ENCODE measurements around the gene GALK2.

GALK2 gene

DNA sequence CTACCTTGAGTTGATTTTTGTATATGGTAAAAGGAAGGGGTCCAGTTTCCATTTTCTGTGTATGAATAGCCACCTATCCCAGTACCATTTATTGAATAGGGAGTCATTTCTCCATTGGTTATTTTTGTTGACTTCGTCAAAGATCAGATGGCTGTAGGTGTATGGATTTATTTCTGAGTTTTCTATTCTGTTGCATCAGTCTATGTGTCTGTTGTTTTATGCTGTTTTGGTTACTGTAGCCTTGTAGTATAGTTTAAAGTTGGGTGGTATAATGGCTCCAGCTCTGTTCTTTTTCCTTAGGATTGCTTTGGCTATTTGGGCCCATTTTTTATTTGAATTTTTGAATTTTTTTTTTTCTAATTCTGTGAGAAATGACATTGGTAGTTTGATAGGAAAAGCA lies 127.5 kb downstream of the GALK2 start (continued):
- TF ChIP-seq, protein P1, sequence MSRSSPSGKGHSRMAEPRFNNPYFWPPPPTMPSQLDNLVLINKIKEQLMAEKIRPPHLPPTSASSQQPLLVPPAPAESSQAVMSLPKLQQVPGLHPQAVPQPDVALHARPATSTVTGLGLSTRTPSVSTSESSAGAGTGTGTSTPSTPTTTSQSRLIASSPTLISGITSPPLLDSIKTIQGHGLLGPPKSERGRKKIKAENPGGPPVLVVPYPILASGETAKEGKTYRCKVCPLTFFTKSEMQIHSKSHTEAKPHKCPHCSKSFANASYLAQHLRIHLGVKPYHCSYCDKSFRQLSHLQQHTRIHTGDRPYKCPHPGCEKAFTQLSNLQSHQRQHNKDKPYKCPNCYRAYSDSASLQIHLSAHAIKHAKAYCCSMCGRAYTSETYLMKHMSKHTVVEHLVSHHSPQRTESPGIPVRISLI (tag by site-specific recombination; IDR thresholded peaks at IDR 0.05) = no peak
- TF ChIP-seq ZFHX2 (tag by site-specific recombination; conservative IDR thresholded peaks at IDR 0.05) = no peak

DNA sequence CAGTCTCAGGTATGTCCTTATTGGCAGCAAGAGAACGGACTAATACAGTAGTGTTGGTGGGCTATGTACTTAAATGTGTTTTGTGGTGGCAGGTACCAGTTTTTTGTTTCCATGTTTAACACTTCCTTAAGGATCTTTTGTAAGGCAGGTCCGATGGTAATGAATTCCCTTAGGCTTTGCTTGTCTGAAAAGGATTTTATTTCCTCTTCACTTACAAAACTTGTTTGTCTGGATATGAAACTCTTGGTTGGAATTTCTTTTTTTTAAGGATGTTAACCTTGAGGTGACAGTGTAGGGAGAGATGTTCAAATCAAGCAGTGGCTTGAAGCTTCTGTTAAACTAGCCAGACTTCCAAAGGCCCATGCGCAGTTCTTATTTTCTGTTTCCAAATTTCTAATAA lies 130.8 kb downstream of the GALK2 start:
- no peaks in the 10 kb centered on the region for H3K9me3 ChIP-seq (ENCODE audit: control insufficient read depth, insufficient read depth, low read depth, low read length)
- CTCF ChIA-PET = interaction anchor here (0.6 kb wide), 1 partner anchor 837 kb away, joined by 3 read pairs; no protein-coding TSS in a partner anchor
- TF ChIP-seq ZNF785 (tag by site-specific recombination; IDR thresholded peaks at IDR 0.05) = no peak
- TF ChIP-seq, protein P2, sequence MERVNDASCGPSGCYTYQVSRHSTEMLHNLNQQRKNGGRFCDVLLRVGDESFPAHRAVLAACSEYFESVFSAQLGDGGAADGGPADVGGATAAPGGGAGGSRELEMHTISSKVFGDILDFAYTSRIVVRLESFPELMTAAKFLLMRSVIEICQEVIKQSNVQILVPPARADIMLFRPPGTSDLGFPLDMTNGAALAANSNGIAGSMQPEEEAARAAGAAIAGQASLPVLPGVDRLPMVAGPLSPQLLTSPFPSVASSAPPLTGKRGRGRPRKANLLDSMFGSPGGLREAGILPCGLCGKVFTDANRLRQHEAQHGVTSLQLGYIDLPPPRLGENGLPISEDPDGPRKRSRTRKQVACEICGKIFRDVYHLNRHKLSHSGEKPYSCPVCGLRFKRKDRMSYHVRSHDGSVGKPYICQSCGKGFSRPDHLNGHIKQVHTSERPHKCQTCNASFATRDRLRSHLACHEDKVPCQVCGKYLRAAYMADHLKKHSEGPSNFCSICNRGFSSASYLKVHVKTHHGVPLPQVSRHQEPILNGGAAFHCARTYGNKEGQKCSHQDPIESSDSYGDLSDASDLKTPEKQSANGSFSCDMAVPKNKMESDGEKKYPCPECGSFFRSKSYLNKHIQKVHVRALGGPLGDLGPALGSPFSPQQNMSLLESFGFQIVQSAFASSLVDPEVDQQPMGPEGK (tag by site-specific recombination; IDR thresholded peaks at IDR 0.05) = no peak
- POLR2A ChIA-PET = no interaction called here
- no peak overlapping the region for H3K27ac ChIP-seq (ENCODE audit: extremely low read depth, low read depth, low read length)
- H3K36me3 ChIP-seq (ENCODE audit: control insufficient read depth in 2 of 2, insufficient read depth in 1 of 2, low read length in 2 of 2) = peaks cover 0 to 14% of the 10 kb centered on the region in 2 experiments; a peak in 1 of 3 replicates
- H3K4me3 ChIP-seq (ENCODE audit: low read depth, low read length) = no peak overlapping the region
- no peaks in the 10 kb centered on the region for H3K4me1 ChIP-seq (ENCODE audit: control insufficient read depth, insufficient read depth, low read length)

DNA sequence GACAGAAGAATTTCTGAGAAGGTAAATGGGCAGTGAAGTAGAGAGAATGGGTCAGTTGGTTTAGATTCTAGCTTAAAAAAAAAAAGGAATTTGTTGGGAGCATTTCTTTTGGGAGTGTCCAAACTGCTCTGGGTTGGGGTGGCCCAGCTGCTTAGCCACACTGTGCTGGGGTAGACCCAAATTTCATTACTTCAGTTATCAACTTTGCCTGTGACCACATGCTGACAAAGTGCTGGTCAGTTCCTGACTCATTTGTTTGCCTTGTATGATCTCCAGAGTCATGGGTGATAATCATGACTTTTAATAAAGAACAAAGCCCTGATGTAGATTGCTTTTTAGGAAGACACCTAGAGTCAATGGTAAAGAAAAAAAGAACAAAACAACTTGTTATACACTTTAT lies 131.5 kb downstream of the GALK2 start:
- Histone ChIP-seq H3K9me3 (ENCODE audit: control insufficient read depth, insufficient read depth, low read depth, low read length) (no peaks in the 10 kb centered on the region), H3K36me3 (ENCODE audit: control insufficient read depth in 2 of 2, insufficient read depth in 1 of 2, low read length in 2 of 2) (peaks cover 0 to 11% of the 10 kb centered on the region in 2 experiments; a peak in 1 of 3 replicates), H3K4me1 (ENCODE audit: control insufficient read depth, insufficient read depth, low read length) (no peaks in the 10 kb centered on the region), H3K4me3 (ENCODE audit: low read depth, low read length) (no peak overlapping the region), H3K27ac (ENCODE audit: extremely low read depth, low read depth, low read length) (no peak overlapping the region)
- TF ChIP-seq ZNF239 (tag by site-specific recombination; IDR thresholded peaks at IDR 0.05) (no peak), OVOL3 (tag by site-specific recombination; IDR thresholded peaks at IDR 0.05) (no peak), GLIS1 (tag by site-specific recombination; IDR thresholded peaks at IDR 0.05) (no peak), ZNF514 (tag by site-specific recombination; IDR thresholded peaks at IDR 0.05) (no peak), GLI4 (tag by site-specific recombination; IDR thresholded peaks at IDR 0.05) (no peak), ZNF138 (tag by site-specific recombination; IDR thresholded peaks at IDR 0.05; ENCODE audit: borderline replicate concordance) (no peak), ZNF510 (tag by site-specific recombination; IDR thresholded peaks at IDR 0.05; ENCODE audit: insufficient replicate concordance) (no peak), ZNF544 (tag by site-specific recombination; IDR thresholded peaks at IDR 0.05) (no peak), ZBTB1 (tag by site-specific recombination; IDR thresholded peaks at IDR 0.05) (no peak)
- TF ChIP-seq, protein P2 (tag by site-specific recombination; IDR thresholded peaks at IDR 0.05) = no peak
- POLR2A ChIA-PET = no interaction called here
- CTCF ChIA-PET = interaction anchor here (0.6 to 0.7 kb wide), 2 partner anchors 13 to 836 kb away, joined by 3 read pairs; no protein-coding TSS in a partner anchor

DNA sequence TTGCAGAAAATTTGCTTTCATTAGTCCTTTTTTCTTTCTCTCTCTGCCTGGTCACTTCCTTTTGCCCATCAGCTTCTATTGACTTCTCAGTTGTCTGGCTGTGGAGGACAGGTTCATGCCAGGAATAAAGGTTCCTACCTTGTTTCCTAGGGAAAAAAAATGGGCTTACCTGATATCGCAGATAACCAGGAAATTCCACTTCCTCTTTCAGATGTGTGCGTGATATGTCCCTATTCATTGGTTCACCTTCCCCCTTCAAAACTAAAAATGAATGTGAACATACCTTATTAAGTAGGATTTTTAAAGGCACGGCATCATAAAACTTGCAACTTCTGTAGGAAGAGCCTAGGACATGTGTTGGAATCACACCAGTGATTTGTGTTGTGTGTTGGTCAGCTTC lies 133.0 kb downstream of the GALK2 start:
- Histone ChIP-seq H3K4me3 (ENCODE audit: low read depth, low read length) (no peak overlapping the region), H3K36me3 (ENCODE audit: control insufficient read depth in 2 of 2, insufficient read depth in 1 of 2, low read length in 2 of 2) (peaks cover 0 to 11% of the 10 kb centered on the region in 2 experiments; a peak in 1 of 3 replicates), H3K4me1 (ENCODE audit: control insufficient read depth, insufficient read depth, low read length) (no peaks in the 10 kb centered on the region), H3K27ac (ENCODE audit: extremely low read depth, low read depth, low read length) (no peak overlapping the region), H3K9me3 (ENCODE audit: control insufficient read depth, insufficient read depth, low read depth, low read length) (no peaks in the 10 kb centered on the region)
- ChIA-PET POLR2A (no interaction called here), CTCF (no interaction called here)
- TF ChIP-seq MYNN (tag by site-specific recombination; IDR thresholded peaks at IDR 0.05; ENCODE audit: borderline replicate concordance) (no peak), OSR2 (tag by site-specific recombination; IDR thresholded peaks at IDR 0.05) (no peak), KLF7 (tag by site-specific recombination; IDR thresholded peaks at IDR 0.05; ENCODE audit: borderline replicate concordance) (no peak)
- TF ChIP-seq, protein P3, sequence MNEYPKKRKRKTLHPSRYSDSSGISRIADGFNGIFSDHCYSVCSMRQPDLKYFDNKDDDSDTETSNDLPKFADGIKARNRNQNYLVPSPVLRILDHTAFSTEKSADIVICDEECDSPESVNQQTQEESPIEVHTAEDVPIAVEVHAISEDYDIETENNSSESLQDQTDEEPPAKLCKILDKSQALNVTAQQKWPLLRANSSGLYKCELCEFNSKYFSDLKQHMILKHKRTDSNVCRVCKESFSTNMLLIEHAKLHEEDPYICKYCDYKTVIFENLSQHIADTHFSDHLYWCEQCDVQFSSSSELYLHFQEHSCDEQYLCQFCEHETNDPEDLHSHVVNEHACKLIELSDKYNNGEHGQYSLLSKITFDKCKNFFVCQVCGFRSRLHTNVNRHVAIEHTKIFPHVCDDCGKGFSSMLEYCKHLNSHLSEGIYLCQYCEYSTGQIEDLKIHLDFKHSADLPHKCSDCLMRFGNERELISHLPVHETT (tag by site-specific recombination; IDR thresholded peaks at IDR 0.05) = no peak
- TF ChIP-seq, protein P4, sequence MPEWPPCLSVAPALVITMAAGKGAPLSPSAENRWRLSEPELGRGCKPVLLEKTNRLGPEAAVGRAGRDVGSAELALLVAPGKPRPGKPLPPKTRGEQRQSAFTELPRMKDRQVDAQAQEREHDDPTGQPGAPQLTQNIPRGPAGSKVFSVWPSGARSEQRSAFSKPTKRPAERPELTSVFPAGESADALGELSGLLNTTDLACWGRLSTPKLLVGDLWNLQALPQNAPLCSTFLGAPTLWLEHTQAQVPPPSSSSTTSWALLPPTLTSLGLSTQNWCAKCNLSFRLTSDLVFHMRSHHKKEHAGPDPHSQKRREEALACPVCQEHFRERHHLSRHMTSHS (tag by site-specific recombination; IDR thresholded peaks at IDR 0.05) = no peak

All from HEK293 (cell line).